HG02588 (cell line): ENCODE data around the gene DDI2.
"Not testable (repeated sequence)": the region's sequence is repeated elsewhere in the genome, so short reads cannot be mapped to it uniquely, and the experiment has no call there.

Experiments used
- ATAC-seq: cut with Tn5 transposase; IDR thresholded peaks from one replicate; pipeline ENCODE4 v1.9.1; 2021; ENCODE audit warnings: mild to moderate bottlenecking, moderate library complexity; ENCODE audit not compliant: unreplicated experiment

Gene DDI2

GRCh38 chr1:15617173-15618076 is at the start of gene DDI2:
Gene DDI2, plus strand, starts transcription at chr1:15617458. Its CDS starts 213 bp downstream, at chr1:15617671.
- ATAC-seq, result peak; percentile 73

DNA sequence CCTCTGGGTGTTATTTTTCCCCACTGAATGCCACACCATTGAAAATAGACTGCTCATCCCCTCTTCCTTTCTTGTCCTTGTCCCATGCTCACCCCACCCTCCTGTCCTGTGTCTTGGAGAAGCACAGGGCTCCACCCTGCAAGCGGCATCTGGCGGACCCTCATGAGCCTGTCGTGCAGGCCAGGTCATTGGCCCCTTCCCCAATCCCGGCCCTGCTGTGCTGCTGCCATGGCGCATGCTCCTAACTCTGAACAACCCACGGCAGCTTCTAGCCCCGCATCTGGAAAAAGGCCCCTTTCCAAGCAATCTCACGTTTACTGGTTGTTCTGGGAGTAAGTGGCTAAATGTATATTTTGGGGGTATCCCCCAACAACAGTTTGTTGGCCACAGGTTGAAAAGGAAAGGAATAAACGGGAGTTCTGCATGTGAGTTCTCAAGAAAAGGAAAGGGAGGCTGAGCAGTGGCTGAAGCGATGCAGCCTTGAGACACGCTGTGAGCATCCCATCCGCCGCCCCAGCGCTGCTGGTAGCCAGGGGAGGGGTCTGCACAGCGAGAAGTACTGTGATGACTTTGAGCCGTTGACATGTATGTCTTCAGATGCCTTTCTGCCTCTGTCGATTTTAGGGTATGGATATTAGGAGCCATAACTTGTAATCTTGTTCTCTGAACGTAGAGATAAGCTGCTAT is 48.7 kb upstream of the DDI2 start:
- ATAC-seq, result no peak

DNA sequence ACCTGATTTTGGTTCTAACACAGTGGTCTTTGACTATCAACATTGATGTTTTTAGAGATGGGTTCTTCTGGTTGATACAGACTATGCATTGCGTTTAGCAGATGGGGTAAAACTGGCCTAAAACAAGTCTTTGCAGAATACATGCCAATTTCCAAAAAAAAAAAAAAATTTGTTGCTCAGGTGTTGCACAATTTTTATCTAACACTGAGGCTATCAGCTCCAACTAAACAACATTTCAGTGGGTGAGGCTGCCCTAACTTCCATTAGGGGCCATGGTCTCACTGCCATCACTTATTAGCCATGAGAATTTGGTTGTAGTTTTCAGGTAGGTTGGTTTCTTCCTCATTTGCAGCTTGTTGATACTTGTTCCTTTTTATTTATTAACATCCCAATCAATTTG is 46.4 kb upstream of the DDI2 start:
- no peak for ATAC-seq

DNA sequence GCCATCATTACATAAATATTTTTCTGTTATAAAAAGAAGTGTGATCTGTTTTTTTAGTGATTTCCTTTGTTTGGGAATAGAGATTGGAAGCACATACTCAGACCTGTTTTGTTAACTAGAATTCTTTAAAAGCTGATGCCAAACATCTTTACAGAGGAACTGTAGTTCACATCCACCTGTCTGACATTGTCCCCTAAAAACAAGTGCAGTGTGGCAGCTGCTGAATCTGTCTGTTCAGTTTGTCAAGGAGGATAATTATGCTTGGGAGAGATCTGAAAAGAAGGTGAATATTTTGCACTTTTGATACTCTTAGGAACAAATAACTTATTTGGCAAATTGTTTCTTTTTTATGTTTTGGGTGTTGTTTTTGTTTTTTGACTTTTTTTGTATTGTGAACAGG is 46.0 kb upstream of the DDI2 start:
- ATAC-seq, result no peak

- no peak for ATAC-seq
Observed at GRCh38 chr1:15573477-15573876, 43.8 kb upstream of the DDI2 start.

DNA sequence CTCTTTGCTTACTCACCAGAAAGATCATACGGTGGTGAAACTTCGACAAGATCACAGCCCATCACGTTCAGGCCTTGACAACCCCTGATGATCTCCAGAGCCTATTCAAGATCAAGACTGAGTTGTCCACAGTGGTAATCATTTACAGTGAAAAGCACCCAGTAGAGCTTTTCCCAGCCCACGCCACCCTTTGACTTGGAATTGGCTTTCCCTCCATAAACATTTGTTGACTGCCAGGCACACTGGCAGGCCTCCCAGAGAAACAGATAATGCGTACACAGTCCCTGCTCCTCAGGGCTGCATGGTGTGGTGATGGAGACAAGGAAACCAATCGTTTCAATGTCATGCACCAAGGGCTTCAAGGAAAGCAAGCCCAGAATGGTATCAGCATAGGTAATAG is 42.5 kb upstream of the DDI2 start:
- ATAC-seq, result no peak

DNA sequence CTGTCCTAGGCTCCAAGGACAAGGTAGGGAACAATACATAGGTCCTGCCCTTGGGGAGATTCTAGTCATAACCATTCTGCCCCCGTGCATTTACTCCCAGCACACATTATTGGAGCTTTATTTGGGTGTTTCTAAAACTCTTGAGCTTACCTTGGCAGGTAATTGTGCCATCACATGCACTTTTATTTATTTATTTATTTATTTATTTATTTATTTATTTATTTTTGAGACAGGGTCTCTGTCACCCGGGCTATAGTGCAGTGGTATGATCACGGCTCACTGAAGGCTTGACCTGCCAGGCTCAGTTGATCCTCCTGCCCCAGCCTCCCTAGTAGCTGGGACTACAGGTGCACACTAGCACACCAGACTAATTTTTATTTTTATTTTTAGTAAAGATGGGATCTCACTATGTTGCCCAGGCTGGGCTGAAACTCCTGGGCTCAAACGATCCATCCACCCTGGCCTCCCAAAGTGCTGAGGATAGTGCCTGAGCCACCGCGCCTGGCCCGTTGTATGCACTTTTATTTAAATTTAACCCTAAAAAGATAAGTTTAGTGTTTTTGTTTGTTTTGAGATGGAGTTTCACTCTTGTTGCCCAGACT is 41.6 kb upstream of the DDI2 start:
- no peak for ATAC-seq

DNA sequence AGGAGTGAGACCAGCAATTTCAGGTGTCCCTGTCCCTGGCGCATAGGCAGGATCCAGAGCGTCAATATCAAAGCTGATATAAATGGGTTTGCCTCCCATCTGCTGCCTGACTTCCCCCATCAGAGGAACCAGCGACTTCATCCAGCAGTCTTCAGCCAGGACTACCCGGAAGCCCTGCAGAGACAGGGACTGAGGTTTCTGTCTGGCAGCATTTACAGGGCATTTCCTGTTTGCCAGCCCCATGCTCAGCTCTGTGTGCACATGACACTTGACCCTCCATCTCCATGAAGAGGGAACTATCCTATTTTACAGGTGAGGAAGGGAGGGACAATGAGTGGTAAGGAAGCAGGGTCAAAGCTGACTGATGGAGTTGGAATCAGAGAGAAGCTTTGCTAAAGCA is 39.6 kb upstream of the DDI2 start:
- no peak for ATAC-seq

- ATAC-seq, result no peak
Observed at GRCh38 chr1:15578921-15579682, 38.2 kb upstream of the DDI2 start.

DNA sequence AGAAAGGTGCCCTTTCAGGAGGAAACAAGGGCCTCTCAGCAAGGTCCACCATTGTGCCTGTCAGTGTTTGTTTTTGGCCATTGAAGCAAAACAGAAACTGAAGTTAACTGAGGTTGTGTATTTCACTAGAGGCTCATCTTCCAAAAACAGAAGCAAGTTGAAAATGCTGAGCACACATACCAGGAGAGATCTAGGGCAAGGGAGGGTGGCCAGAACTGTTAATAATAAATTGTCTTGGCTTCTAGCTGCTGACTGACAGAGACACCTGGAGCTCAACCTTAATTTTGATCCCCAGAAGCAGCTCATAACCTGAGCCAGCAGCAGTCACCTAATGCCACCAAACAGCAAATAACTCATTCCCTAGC is 37.6 kb upstream of the DDI2 start:
- no peak for ATAC-seq

GRCh38 chr1:15583016-15583706 is 34.1 kb upstream of the DDI2 start:
- ATAC-seq, result no peak

GRCh38 chr1:15584489-15585363 is 32.5 kb upstream of the DDI2 start, which contains the start of gene AGMAT:
Gene AGMAT, minus strand, starts transcription at chr1:15585051. Its CDS starts 84 bp downstream, at chr1:15584967.
- peak; percentile 51 for ATAC-seq

GRCh38 chr1:15592285-15592684 is 25.0 kb upstream of the DDI2 start:
- ATAC-seq, result no peak

- no peak for ATAC-seq
Observed at GRCh38 chr1:15595809-15596617, 21.2 kb upstream of the DDI2 start.

- no peak for ATAC-seq
Observed at GRCh38 chr1:15598436-15598835, 18.8 kb upstream of the DDI2 start.

DNA sequence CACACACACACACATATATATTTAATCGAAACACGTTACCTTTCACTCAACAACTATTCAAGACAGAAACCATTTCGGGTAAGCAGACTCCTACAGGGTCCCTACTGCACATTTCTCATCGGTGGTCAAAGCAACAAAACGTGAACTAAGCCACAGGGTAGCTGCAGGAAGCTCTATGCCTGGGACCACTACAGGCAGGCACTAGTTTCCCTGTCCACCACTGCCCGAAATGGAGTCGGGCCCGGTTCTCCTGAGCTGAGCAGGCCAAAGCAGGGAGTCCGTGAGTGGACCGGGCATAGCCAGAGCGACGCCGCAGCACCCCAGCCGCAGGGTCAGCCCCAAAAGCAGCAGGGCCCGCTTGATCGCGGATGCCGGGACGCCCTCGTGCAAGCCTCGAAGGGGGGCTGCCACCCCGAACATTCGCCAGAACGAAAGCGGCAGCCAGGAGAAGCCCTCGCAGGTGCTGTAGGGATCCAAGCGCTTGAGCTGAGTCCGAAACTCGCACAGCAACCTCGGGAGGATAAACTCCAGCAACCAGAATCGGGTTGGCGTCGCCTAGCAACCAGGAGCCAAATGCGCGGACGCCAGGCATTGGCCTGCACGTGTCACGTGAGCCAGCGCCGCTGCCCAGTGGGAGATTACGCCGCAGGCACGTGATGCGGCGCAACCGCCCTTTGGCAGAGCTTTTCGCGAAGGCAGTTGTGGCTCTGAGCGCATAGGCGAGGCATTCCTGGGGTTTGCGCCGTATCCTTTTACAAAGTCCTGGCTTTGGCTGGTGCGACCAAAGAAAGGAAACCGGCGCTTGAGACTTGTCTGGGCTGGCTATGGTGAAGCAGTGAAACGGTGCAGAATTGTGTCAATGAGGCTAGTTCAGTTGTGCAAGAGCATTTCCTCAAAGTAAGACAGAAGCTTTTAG is 13.9 kb upstream of the DDI2 start:
- peak; percentile 91 for ATAC-seq

DNA sequence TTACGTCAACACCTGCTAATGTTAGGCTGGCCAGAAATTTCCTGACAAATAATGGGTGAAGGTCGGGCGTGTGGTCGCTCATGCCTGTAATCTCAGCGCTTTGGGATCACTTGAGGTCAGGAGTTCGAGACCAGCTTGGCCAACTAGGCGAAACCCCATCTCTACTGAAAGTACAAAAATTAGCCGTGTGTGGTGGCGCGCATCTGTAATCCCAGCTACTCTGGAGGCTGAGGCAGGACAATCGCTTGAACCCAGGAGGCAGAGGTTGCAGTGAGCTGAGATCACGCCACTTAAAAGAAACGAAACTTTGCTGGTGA is 13.3 kb upstream of the DDI2 start:
- not testable (repeated sequence) for ATAC-seq

GRCh38 chr1:15604400-15604799 is 12.9 kb upstream of the DDI2 start:
- not testable (repeated sequence) for ATAC-seq
